Caco-2 (cell line): Measurements from ENCODE around the gene TNFSF18. TPM values are rescaled to one million over a fixed set of nuclear protein-coding genes. Genes with fewer than 3 reads are reported as not detected.

Experiments used
- BruUV-seq: library from RNA; stranded (reverse); fragments of 400-500 nt; replicated peaks from 2 replicates; lab custom pipeline; 2021; lab: Mats Ljungman, UMichigan
- CTCF ChIA-PET: fragments of 300-600 bp; sonication (Branson Sonifier 250); formaldehyde crosslinking; loops from one replicate; lab custom pipeline; 2022; ENCODE audit warnings: antibody characterized with exemption; lab: Charles Lee
- POLR2A ChIA-PET: fragments of 300-600 bp; sonication (Branson Sonifier 250); formaldehyde crosslinking; loops from one replicate; lab custom pipeline; 2022; ENCODE audit warnings: antibody characterized with exemption; lab: Charles Lee
- DNase-seq, 2 experiments: peaks; one replicate each; pipeline versions ENCODE4 v3.0.0 to v3.0.0-alpha.2; 2020 to 2022
- H3K27me3 ChIP-seq: replicated peaks from 2 replicates; pipeline ENCODE4 v1.6.0; 2011; ENCODE audit warnings: low read length; ENCODE audit not compliant: control insufficient read depth, insufficient read depth
- H3K36me3 ChIP-seq: 2 replicates; pipeline ENCODE4 v1.5.1; 2011; ENCODE audit warnings: low read length; ENCODE audit not compliant: control insufficient read depth, insufficient read depth
- H3K4me1 ChIP-seq: fragments of 250-450 bp; sonication (Bioruptor Pico); 2 replicates; pipeline ENCODE4 v1.5.1; 2020; ENCODE audit warnings: mild to moderate bottlenecking
- H3K4me3 ChIP-seq: 2 replicates; pipeline ENCODE4 v1.5.1; 2011; ENCODE audit warnings: low read depth, mild to moderate bottlenecking, control low read depth, low read length
- H3K9me3 ChIP-seq: fragments of 250-450 bp; sonication (Bioruptor Pico); 2 replicates; pipeline ENCODE4 v1.5.1; 2020; ENCODE audit warnings: mild to moderate bottlenecking, moderate library complexity
- H3K27ac Mint-ChIP-seq: one replicate; pipeline ENCODE4 v1.8.0; 2022; ENCODE audit warnings: mixed read lengths; ENCODE audit not compliant: unreplicated experiment
- H3K27me3 Mint-ChIP-seq: one replicate; pipeline ENCODE4 v1.8.0; 2022; ENCODE audit warnings: mixed read lengths; ENCODE audit not compliant: insufficient read depth, unreplicated experiment
- H3K36me3 Mint-ChIP-seq: one replicate; pipeline ENCODE4 v1.8.0; 2022; ENCODE audit warnings: mild to moderate bottlenecking, mixed read lengths; ENCODE audit not compliant: insufficient read depth, unreplicated experiment
- H3K4me1 Mint-ChIP-seq: one replicate; pipeline ENCODE4 v1.8.0; 2022; ENCODE audit warnings: low read depth, mixed read lengths; ENCODE audit not compliant: unreplicated experiment
- H3K4me3 Mint-ChIP-seq: one replicate; pipeline ENCODE4 v1.8.0; 2022; ENCODE audit warnings: mild to moderate bottlenecking, moderate library complexity, mixed read lengths; ENCODE audit not compliant: unreplicated experiment
- H3K9me3 Mint-ChIP-seq: one replicate; pipeline ENCODE4 v1.8.0; 2022; ENCODE audit warnings: mixed read lengths; ENCODE audit not compliant: unreplicated experiment
- CTCF ChIP-seq, 2 experiments: fragments of 200-600 bp in 1 of 2; IDR thresholded peaks; 1 replicate in 1 of 2; 2 replicates in 1 of 2; pipeline versions ENCODE4 v1.5.1 to v1.8.0; 2011 to 2022; ENCODE audit warnings: antibody characterized with exemption in 1 of 2, control low read depth in 1 of 2, inconsistent platforms in 1 of 2, low read depth in 1 of 2, low read length in 1 of 2, mild to moderate bottlenecking in 1 of 2, moderate library complexity in 1 of 2; ENCODE audit not compliant: insufficient read depth in 1 of 2, severe bottlenecking in 1 of 2, unreplicated experiment in 1 of 2
- intact Hi-C: fragments of 100-400 bp; cut with micrococcal nuclease; formaldehyde crosslinking; loops from one replicate; pipeline ENCODE4 v1.10.0; 2022; ENCODE audit not compliant: unreplicated experiment
- total RNA-seq: library from RNA; stranded (reverse); gene quantifications from 2 replicates; pipeline ENCODE4 v1.2.3, GENCODE V29; 2022

Gene TNFSF18
- total RNA-seq, 1 experiment from 2014 or later: not detected

DNA sequence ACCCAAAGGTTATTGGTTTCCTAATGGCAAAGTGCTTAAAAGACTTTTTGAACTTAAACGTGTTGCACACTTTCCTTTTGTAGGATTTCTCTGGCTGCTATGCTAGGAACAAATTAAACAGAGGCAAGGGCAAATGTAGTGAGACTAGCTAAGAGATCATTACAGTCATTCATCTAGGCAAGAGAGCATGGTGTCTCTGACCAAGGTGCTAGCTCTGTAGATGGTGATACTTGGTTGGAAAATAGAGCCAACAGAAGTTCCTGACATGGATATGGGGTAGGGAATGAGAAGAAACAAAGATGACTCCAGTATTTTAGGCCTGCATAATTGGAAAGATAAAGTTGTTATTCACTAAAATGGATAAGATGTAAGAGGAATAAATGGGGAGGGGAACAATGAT, 6.1 kb downstream of the TNFSF18 start:
- ChIA-PET CTCF (no interaction called here), POLR2A (no interaction called here)
- no peak for TF ChIP-seq CTCF (IDR thresholded peaks at IDR 0.05; ENCODE audit: insufficient read depth in 1 of 2, low read depth in 1 of 2, low read length in 1 of 2, severe bottlenecking in 1 of 2, unreplicated experiment in 1 of 2)
- no peak overlapping the region for H3K4me3 ChIP-seq
- intact Hi-C loops: no loop called here
- H3K36me3 Mint-ChIP-seq: no peaks in the 10 kb centered on the region
- no peak overlapping the region for H3K4me3 Mint-ChIP-seq
- no peaks in the 10 kb centered on the region for H3K27me3 Mint-ChIP-seq
- no peak overlapping the region for H3K27ac Mint-ChIP-seq
- H3K4me1 ChIP-seq: no peaks in the 10 kb centered on the region
- BruUV-seq: no TSS peak
- no peaks in the 10 kb centered on the region for H3K9me3 ChIP-seq
- H3K27me3 ChIP-seq: no peaks in the 10 kb centered on the region
- DNase-seq: no peak
- H3K9me3 Mint-ChIP-seq: no peaks in the 10 kb centered on the region
- no peaks in the 10 kb centered on the region for H3K4me1 Mint-ChIP-seq
- no peaks in the 10 kb centered on the region for H3K36me3 ChIP-seq

DNA sequence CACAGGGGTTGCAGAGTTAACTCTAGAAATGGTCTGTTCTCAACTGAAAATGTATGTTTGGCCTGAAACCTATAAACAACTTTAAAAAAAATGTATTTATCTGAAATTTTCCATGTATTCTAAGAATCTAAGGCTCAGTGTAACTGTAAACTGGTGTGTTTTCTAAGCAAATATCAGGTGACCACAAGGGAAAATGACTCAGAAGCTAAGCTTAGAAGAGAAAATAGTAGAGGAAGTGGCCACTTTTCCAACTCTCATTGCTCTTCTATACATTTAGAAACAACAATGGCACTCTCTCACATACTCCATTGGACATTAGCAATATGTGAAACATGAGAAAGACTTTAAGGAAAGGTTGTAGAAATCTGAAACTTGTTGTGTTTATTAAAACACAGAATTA, 7.5 kb downstream of the TNFSF18 start:
- Histone ChIP-seq H3K36me3 (no peaks in the 10 kb centered on the region), H3K9me3 (no peaks in the 10 kb centered on the region), H3K4me1 (no peaks in the 10 kb centered on the region), H3K4me3 (no peak overlapping the region), H3K27me3 (no peaks in the 10 kb centered on the region)
- ChIA-PET CTCF (no interaction called here), POLR2A (no interaction called here)
- no peaks in the 10 kb centered on the region for H3K27me3 Mint-ChIP-seq
- H3K4me1 Mint-ChIP-seq: no peaks in the 10 kb centered on the region
- no peaks in the 10 kb centered on the region for H3K9me3 Mint-ChIP-seq
- BruUV-seq: no TSS peak
- no peaks in the 10 kb centered on the region for H3K36me3 Mint-ChIP-seq
- no peak overlapping the region for H3K4me3 Mint-ChIP-seq
- H3K27ac Mint-ChIP-seq: no peak overlapping the region
- TF ChIP-seq CTCF (IDR thresholded peaks at IDR 0.05; ENCODE audit: insufficient read depth in 1 of 2, low read depth in 1 of 2, low read length in 1 of 2, severe bottlenecking in 1 of 2, unreplicated experiment in 1 of 2): no peak
- DNase-seq: no peak
- intact Hi-C loops: no loop called here

DNA sequence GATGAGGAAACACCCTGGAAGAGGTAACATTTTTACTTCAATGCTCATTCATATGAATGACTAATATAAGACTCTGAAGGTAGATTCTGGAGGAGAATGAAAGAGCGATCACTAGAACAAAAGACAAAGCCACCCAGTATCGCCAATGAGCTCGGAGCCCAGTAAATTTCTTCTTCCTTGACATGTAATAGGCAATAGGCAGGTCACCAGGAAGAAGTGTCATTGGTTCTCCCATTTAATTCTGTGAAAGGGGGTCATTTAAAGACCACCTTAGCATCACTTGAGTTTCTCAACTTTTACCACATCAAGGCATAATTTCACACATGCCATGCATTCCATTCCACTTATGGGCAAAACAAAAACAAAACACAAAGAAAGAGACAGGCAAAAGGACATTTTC, 7.9 kb downstream of the TNFSF18 start:
- H3K36me3 ChIP-seq: no peaks in the 10 kb centered on the region
- H3K27ac Mint-ChIP-seq: no peak overlapping the region
- H3K4me1 Mint-ChIP-seq: no peaks in the 10 kb centered on the region
- no peaks in the 10 kb centered on the region for H3K27me3 Mint-ChIP-seq
- no peaks in the 10 kb centered on the region for H3K9me3 Mint-ChIP-seq
- intact Hi-C loops: no loop called here
- no peaks in the 10 kb centered on the region for H3K27me3 ChIP-seq
- no peak overlapping the region for H3K4me3 Mint-ChIP-seq
- BruUV-seq: no TSS peak
- TF ChIP-seq CTCF (IDR thresholded peaks at IDR 0.05; ENCODE audit: insufficient read depth in 1 of 2, low read depth in 1 of 2, low read length in 1 of 2, severe bottlenecking in 1 of 2, unreplicated experiment in 1 of 2): no peak
- ChIA-PET POLR2A (no interaction called here), CTCF (no interaction called here)
- H3K4me3 ChIP-seq: no peak overlapping the region
- H3K9me3 ChIP-seq: no peaks in the 10 kb centered on the region
- H3K36me3 Mint-ChIP-seq: no peaks in the 10 kb centered on the region
- no peaks in the 10 kb centered on the region for H3K4me1 ChIP-seq
- no peak for DNase-seq
